Spleen (tissue), 11 donors: ENCODE results near the gene LPP. TPM values are rescaled to one million over a fixed set of nuclear protein-coding genes. Genes with fewer than 3 reads are reported as not detected.

Experiments used
- DNase-seq: peaks from one replicate; pipeline ENCODE4 v3.0.0-alpha.2; 2020
- H3K27ac ChIP-seq, 8 donors: fragments of 200-600 bp; sonication (generic) in 7 of 8; 1 replicate in 4 of 8; 2 replicates in 4 of 8; pipeline versions ENCODE4 v1.5.0 to v1.8.0; 2016 to 2021; ENCODE audit warnings: inconsistent platforms in 4 of 8, mild to moderate bottlenecking in 4 of 8, moderate library complexity in 1 of 8
- H3K27me3 ChIP-seq, 7 donors: fragments of 200-600 bp; sonication (generic) in 6 of 7; replicated peaks in 1 of 7; 1 replicate in 4 of 7; 2 replicates in 3 of 7; pipeline versions ENCODE4 v1.5.0 to v1.8.0; 2016 to 2021; ENCODE audit warnings: inconsistent platforms in 3 of 7, mild to moderate bottlenecking in 1 of 7
- H3K36me3 ChIP-seq, 6 donors: fragments of 200-600 bp; sonication (generic) in 5 of 6; 1 replicate in 4 of 6; 2 replicates in 2 of 6; pipeline versions ENCODE4 v1.5.0 to v1.8.0; 2016 to 2021; ENCODE audit warnings: inconsistent platforms in 2 of 6
- H3K4me1 ChIP-seq, 6 donors: fragments of 200-600 bp; sonication (generic) in 5 of 6; 1 replicate in 3 of 6; 2 replicates in 3 of 6; pipeline versions ENCODE4 v1.5.0 to v1.8.0; 2016 to 2021; ENCODE audit warnings: inconsistent platforms in 3 of 6
- H3K4me3 ChIP-seq, 8 donors: fragments of 200-600 bp; sonication (generic) in 7 of 8; 1 replicate in 4 of 8; 2 replicates in 4 of 8; pipeline versions ENCODE4 v1.5.0 to v1.8.0; 2016 to 2021; ENCODE audit warnings: inconsistent platforms in 4 of 8, mild to moderate bottlenecking in 4 of 8, moderate library complexity in 2 of 8
- H3K9me3 ChIP-seq, 8 donors: fragments of 200-600 bp; sonication (generic) in 7 of 8; 1 replicate in 4 of 8; 2 replicates in 4 of 8; pipeline versions ENCODE4 v1.5.0 to v1.8.0; 2016 to 2021; ENCODE audit warnings: inconsistent platforms in 4 of 8
- CTCF ChIP-seq, 11 experiments: fragments of 200-600 bp in 7 of 11; fragments of 450-650 bp in 4 of 11; sonication (generic) in 4 of 11; IDR thresholded peaks in 8 of 11; conservative IDR thresholded peaks in 3 of 11; 1 replicate in 7 of 11; 2 replicates in 4 of 11; pipeline versions ENCODE4 v1.4.0 to v1.8.0; 2016 to 2021; ENCODE audit warnings: antibody characterized with exemption in 11 of 11, inconsistent platforms in 4 of 11, mild to moderate bottlenecking in 1 of 11
- POLR2A ChIP-seq, 3 donors: fragments of 450-650 bp; IDR thresholded peaks; one replicate each; pipeline ENCODE4 v1.5.1; 2017; ENCODE audit warnings: antibody characterized with exemption in 3 of 3, mild to moderate bottlenecking in 1 of 3
- POLR2AphosphoS5 ChIP-seq, 3 donors: sonication (generic); formaldehyde crosslinking; IDR thresholded peaks; one replicate each; pipeline ENCODE4 v1.5.1; 2017; ENCODE audit warnings: antibody characterized with exemption in 3 of 3
- WGBS, 5 donors: extraction: QIAGEN DNeasy Blood & Tissue Kit in 3 of 5; methylation state at CpG; one replicate each; pipeline versions ENCODE4 v1.1.5 to v1.1.7; 2013 to 2018; 5-methylcytosine and 5-hydroxymethylcytosine counted together
- intact Hi-C: fragments of 100-400 bp; cut with DNase I; formaldehyde crosslinking; loops from one replicate; pipeline ENCODE4 v1.15.0; 2023; ENCODE audit warnings: low total_unique reads
- polyA plus RNA-seq, 3 donors: library from polyadenylated mRNA; stranded (reverse); fragments of 200-250 nt; gene quantifications; one replicate each; pipeline ENCODE4 v1.2.1, GENCODE V29; 2013
- total RNA-seq, 7 donors: library from RNA; depleted of rRNA in 3 of 7; stranded (reverse); fragments of >200 nt in 3 of 7; fragmentation: NEBNext Ultra II Directional in 4 of 7; extraction: Animal tissue kit (Norgen Biotek cat#: 25700) in 4 of 7; gene quantifications; one replicate each; pipeline versions ENCODE4 v1.1.0 to v1.2.1, GENCODE V29; 2016 to 2021
- donor health status: healthy with polysubstance abuse.
- donor health status: DM: no; HTN: no; CAD: no; lungs with moderate emphysema.
- donor health status: DM: no; HTN: no; CAD: no.
- donor health status: Bipolar disorder and iron deficiency.
- donor health status: healthy.
- donor health status: DM: no; HTN: no; CAD: no.
- donor health status: DM: yes; HTN: yes; CAD: no.

LPP gene
- total and polyA plus RNA-seq, 10 donors = 2.4 to 270 (median 156) TPM

GRCh38 chr3:188432802-188433520, 279.0 kb downstream of the LPP start:
- peak overlapping the region in 1 of 8 donors; percentile 10 for H3K4me3 ChIP-seq
- no peak for DNase-seq

DNA sequence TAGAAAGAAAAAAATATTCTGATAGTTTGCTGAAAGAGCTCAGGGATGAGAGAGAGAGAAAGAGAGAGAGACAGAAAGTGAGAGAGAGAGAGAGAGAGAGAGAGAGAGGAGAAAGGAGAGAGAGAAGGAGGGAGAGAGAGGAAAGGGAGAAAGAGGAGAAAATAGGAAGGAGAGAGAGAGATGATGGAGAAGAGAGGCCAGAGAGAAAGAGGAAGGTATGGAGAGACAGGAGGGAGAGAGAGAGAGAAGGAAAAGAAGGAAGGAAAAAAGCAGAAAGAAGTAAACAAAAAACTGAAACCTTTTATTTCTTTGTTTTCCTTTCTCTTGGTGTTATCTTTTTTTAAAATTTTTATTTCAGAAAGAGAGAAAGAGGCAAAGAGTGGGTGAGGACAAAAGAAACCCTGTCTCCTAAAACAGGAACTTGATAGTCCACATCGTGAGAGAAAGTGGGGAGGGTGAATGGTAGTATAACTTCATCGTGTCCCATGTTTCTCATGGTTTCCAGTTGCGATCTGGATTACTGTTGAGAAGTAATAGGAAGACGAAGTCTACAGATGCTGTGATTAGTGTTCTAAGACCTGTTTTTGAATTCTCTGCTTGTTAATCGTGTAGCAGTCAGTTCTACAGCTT, 279.7 kb downstream of the LPP start:
- DNase-seq = no peak
- Histone ChIP-seq H3K27me3 (no peaks in the 10 kb centered on the region), H3K9me3 (no peaks in the 10 kb centered on the region), H3K4me1 (peaks cover 25 to 88% (median 58%) of the 10 kb centered on the region in 6 donors), H3K4me3 (peak overlapping the region in 1 of 8 donors; percentile 10), H3K36me3 (no peaks in the 10 kb centered on the region), H3K27ac (peak overlapping the region; percentile 44 to 87 (median 80))
- intact Hi-C loops = no loop called here
- TF ChIP-seq CTCF (IDR thresholded peaks at IDR 0.05 in 8 of 11, conservative IDR thresholded peaks at IDR 0.05 in 3 of 11) (no peak), POLR2AphosphoS5 (IDR thresholded peaks at IDR 0.05) (no peak), POLR2A (IDR thresholded peaks at IDR 0.05) (no peak)
- 66 to 80% (median 77%) methylated on average over 5 of the region's 5 CpGs for WGBS, 5 donors

More at GRCh38 chr3:188432802-188433520, 279.0 kb downstream of the LPP start:
- Histone ChIP-seq H3K9me3 (no peaks in the 10 kb centered on the region), H3K4me1 (peaks cover 21 to 88% (median 55%) of the 10 kb centered on the region in 6 donors), H3K27ac (peak overlapping the region; percentile 28 to 87 (median 80)), H3K36me3 (no peaks in the 10 kb centered on the region), H3K27me3 (no peaks in the 10 kb centered on the region)
- intact Hi-C loops = no loop called here
- WGBS, 5 donors = 40 to 54% (median 49%) methylated on average over 6 of the region's 6 CpGs
- TF ChIP-seq POLR2AphosphoS5 (IDR thresholded peaks at IDR 0.05) = peak in 1 of 3 donors; percentile 27
- TF ChIP-seq CTCF (IDR thresholded peaks at IDR 0.05 in 8 of 11, conservative IDR thresholded peaks at IDR 0.05 in 3 of 11) = no peak

- Histone ChIP-seq H3K27me3 (no peaks in the 10 kb centered on the region), H3K36me3 (no peaks in the 10 kb centered on the region), H3K9me3 (no peaks in the 10 kb centered on the region), H3K4me3 (no peak overlapping the region), H3K4me1 (peaks cover 26 to 88% (median 60%) of the 10 kb centered on the region in 6 donors), H3K27ac (peak overlapping the region in 6 of 8 donors; percentile 71 to 87 (median 82))
- 90 to 97% (median 96%) methylated on average over 3 of the region's 3 CpGs for WGBS, 5 donors
- TF ChIP-seq POLR2A (IDR thresholded peaks at IDR 0.05) (no peak), CTCF (IDR thresholded peaks at IDR 0.05 in 8 of 11, conservative IDR thresholded peaks at IDR 0.05 in 3 of 11) (no peak), POLR2AphosphoS5 (IDR thresholded peaks at IDR 0.05) (no peak)
- intact Hi-C loops = no loop called here
- no peak for DNase-seq
Measured at GRCh38 chr3:188434594-188434993, 280.6 kb downstream of the LPP start.

GRCh38 chr3:188435266-188435665, 281.3 kb downstream of the LPP start:
- no peak for DNase-seq
- TF ChIP-seq POLR2A (IDR thresholded peaks at IDR 0.05) (no peak), POLR2AphosphoS5 (IDR thresholded peaks at IDR 0.05) (no peak), CTCF (IDR thresholded peaks at IDR 0.05 in 8 of 11, conservative IDR thresholded peaks at IDR 0.05 in 3 of 11) (no peak)
- intact Hi-C loops = no loop called here
- no peak overlapping the region for H3K4me3 ChIP-seq
- 84 to 95% (median 94%) methylated on average over 1 of the region's 1 CpG for WGBS, 5 donors
- H3K36me3 ChIP-seq = no peaks in the 10 kb centered on the region
- no peak overlapping the region for H3K27ac ChIP-seq
- H3K27me3 ChIP-seq = no peaks in the 10 kb centered on the region
- H3K9me3 ChIP-seq = no peaks in the 10 kb centered on the region
- peaks cover 29 to 88% (median 60%) of the 10 kb centered on the region in 6 donors for H3K4me1 ChIP-seq
